ENCODE results near the gene ROR1.

The ROR1 gene

GRCh38 chr1:63859480-63860275 is 85.9 kb downstream of the ROR1 start:
- no peak for DNase-seq (ENCODE audit: low spot score)

- no peak for DNase-seq (ENCODE audit: low spot score)
These were observed 87.4 kb downstream of the ROR1 start for GRCh38 chr1:63861052-63861691.

DNA sequence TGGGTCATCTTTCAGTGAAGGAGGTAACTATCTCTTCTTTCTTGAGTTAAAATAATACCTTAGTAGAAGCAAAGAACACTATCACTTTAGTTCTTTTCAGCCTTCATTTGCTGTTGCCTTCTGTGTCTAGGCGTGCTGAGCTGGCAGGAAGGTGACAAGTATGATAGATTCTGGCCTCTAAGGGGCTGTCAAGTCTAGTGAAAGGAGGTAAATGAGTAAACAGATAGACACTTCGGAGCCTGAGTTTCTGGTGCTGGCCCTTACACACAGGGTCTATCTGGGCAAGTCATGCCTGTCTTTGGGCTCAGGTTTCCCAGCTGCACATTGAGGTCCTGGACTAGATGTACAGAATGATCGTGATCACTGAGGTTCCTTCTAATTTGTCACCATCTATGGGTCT is 89.3 kb downstream of the ROR1 start:
- no peak for DNase-seq (ENCODE audit: low spot score)

DNA sequence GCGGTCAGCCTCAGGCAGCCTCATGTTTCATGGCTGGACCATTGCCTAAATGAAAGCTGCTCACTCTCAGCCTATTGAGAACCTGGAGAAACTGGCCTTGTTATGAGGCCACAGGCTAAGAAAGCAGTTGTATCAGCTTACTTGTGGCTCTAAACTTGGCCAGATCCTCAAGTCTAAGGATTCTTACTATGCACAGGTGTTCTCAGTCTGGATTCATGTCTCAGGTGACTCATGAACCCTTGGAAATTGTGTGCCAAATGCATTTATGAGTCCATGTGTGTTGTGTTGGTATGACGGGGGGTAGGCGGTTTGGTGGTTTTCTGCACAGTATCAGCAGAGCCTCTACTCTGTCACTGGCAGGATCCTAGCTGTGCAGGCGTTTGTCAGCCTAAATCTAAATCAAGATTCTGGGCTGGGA is 90.4 kb downstream of the ROR1 start:
- DNase-seq (ENCODE audit: low spot score), result no peak

DNA sequence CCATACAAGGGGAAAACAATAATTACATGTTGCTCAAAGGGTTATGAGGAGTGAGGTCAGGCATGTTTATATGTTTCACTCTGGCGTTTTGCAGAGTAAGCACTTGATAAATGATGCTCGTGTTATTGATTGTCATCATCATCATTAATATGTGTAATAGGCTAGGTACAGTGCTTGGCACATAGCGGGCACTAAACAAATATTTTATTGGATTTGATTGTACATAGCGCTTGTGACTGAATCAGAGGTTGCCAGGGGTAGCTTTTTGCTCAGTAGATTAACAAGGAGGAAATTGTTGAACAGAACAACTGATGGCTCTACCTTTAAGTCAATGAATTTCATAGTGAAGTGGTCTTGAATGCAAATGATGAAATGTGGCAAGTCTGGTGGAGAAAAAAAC is 91.7 kb downstream of the ROR1 start:
- DNase-seq (ENCODE audit: low spot score), result no peak

DNA sequence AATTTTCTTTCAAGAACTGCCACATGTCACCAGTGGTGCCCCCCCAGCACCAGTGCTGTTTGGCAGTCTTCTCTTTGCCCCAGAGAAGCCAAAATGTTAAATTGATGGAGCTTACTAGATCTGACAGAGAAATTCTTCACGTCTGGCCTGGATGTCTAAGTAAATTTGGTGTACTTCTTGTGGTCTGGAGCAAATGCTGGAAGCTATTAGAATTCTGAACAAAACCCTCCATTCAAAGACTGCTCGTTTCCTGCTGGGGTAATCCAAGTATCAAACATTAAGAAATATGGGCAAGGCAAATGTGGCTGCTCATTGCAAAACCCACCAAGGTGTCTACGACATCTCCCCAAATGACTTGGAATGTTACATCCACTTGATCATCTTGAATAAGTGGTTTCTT is 92.3 kb downstream of the ROR1 start:
- no peak for DNase-seq (ENCODE audit: low spot score)

DNA sequence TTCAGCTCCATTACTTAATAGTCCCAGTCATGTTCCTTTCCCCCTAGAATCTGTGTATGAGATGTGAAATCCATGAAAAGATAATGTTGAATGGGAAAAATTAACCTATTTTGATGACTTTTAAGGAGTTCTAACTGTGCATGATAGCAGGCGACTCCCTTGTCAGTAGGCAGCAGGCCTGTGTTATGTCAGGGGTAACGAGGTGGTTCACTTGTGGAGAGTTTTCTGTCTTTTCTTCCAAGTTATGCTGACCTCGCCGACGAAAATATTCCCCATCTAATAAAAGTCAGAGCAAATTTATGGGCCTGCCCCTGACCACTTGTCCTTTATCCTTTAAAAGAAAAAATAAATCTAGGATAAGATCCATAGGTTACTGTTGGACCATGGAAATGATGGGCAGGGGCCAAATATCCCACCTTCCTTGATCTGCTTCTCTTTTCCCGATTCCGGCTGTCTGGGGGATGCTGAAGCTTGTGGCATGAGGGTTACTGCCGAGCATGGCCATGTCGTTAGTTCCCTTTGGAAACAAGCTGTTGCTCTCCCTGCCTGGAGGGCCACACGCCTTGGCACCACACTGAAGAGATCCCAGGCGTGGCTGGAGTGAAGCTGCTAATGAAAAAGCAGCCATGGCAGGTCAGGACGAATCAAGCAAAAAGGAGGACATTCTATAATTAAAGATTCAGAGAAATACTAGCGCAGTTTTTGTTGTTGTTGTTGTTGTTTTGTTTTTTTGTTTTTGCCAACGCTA is 93.8 kb downstream of the ROR1 start:
- DNase-seq (ENCODE audit: low spot score), result no peak

DNA sequence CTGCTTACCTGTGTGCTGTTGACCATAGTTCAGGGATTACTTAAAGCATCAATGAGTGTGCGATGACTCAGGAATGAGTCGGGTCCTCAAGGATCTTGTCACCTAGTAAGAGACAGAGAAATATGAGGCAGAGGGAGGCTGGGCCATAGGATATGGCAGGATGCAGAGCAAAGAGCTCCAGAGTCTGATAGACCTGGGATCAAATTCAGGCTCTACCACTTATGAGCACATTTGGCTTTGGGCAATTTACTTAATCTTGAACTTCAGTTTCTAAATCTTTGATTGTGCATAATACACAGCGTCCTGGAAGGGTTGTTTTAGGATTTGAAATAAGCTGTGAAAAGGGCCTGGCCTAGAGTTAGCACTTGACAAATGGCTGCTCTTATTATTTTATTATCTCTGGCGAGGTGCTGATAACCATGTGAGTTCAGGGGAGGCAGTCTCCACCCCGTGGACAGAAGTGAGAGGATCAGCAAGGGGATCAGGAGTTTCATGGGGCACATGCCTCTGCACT is 94.5 kb downstream of the ROR1 start:
- DNase-seq (ENCODE audit: low spot score), result no peak

- DNase-seq (ENCODE audit: low spot score), result no peak
These were observed 96.3 kb downstream of the ROR1 start for GRCh38 chr1:63870152-63870551.

GRCh38 chr1:63871463-63871862 is 97.6 kb downstream of the ROR1 start:
- DNase-seq (ENCODE audit: low spot score), result no peak

DNA sequence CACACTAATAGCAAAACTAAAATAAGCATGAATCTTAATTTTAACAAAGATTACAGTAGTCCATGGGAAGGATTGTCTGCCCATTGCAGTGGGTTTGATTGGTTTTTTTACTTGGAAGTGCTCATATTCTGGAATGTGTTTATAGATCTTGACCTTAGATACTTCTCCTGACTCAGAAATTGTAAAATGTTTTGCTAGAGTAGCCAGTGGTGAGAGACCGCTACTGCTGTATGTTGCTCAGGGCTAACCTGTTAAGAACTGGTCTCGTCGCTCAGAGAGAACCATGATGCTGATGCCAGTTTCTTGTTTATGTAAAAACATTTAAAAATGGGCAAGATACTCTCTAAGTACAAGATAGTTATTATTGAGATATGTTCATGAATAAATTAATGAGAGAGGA is 99.9 kb downstream of the ROR1 start:
- DNase-seq (ENCODE audit: low spot score), result no peak

DNA sequence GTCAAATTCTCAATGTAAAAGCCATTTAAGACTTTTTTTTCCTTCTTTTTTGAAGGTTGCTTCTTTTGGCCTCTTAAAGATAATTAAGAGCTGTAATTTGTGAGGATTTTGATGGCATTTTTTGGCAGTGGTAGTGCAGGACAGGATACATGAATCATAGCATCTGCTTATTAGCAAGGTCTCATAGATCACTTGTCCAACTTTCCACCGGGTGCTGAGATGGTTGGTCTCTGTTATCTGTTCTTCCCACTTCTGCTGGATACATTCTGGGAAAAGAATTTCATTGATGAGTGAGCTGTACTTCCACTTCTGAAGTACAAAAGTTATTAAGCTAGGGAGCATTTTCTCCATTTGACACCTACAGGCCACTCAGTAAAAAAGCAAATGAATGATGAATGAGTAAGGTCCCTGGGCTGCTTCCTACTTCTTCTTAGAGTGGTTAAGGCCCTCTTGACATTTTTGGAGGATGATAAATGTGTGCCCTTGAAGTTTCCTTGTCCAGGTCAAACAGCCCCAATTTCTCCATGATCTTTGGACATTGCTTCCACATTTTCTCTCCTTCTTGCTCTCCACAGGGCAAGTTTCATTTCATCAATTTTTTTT is 100.6 kb downstream of the ROR1 start:
- DNase-seq (ENCODE audit: low spot score), result no peak

GRCh38 chr1:63875636-63876035 is 101.8 kb downstream of the ROR1 start:
- no peak for DNase-seq (ENCODE audit: low spot score)

DNA sequence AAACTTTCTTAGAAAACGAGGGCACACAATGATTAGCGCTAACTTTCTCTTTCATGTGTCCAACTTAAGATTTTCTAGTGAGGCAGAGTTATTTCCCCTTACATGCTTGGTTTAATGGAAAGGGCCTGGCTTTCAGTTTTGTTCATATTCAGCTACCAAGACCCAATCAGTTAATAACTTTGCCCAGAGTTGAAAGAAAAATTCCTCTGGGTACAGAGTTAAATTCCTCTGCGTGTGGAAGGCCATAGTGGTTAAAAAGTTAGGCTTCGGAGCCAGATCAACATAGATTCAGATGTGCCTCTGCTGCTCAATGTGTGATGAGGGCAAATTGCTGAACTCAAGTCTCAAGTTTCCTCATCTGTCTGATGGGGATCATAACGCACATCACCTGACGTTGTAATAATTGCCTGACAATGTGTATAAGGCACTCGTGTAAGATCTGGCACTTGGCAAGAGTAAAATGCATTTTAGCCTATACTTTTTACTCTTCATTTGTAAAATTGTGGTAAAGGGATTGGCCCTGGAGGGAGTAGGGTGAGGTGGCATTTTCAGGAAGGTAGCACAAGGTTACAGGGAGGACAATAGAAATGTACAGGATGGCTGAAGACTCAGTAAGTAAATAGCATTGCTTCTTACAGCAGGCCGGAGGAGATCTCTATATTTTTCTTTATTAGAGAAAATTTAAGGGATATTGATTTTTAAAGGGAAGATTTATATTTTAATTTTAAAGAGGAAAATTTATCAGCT is 103.4 kb downstream of the ROR1 start:
- DNase-seq (ENCODE audit: low spot score), result no peak

- DNase-seq (ENCODE audit: low spot score), result peak; percentile 15
These were observed 104.0 kb downstream of the ROR1 start for GRCh38 chr1:63877816-63878215.

DNA sequence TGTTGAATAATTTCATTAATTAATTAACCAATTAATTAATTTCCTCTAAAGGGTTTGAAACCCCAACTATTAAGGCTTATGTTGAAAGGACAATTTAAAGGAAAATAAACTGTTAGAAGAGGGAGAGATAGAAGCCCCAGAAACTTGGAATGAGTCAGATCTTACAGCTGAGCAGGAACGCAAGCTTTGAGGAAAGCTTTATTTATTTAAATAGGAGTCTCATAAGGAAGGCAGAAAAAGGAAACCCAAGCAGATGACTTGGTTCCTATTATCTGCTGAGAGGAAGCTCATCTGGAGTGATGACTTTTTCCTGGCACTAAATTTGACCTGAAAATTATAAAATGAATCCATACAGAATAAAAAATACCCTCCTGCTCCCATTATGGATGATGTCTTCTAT is 105.1 kb downstream of the ROR1 start:
- no peak for DNase-seq (ENCODE audit: low spot score)

DNA sequence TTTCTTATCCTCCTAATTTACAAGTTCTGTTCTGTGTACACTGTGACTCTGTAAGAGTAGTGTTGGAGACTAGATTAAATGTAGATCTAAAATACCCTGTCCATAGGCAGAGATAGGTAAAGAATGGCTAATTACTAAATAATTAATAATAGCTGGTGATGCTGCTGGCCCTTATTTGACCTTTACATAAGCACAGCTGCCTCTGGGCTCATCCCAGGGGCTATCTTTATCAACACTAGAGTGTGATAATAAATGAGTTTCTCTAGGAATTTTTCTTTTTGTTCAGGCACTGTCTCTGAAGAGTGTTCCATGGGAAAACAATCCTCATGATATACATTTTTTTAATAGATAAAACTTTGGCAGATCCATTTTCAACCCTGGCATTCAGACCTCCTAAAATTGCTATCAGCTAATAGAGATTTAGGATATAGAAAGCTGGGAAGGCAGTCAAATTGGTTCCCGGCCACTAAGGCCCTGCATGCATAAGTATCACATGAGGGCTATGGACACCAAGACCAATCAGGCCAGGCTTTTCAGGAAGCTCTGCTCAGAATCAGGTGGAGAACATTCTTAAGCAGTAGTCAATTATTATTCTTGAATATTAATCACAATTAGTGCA is 107.2 kb downstream of the ROR1 start:
- no peak for DNase-seq (ENCODE audit: low spot score)

- no peak for DNase-seq (ENCODE audit: low spot score)
These were observed 108.4 kb downstream of the ROR1 start for GRCh38 chr1:63882048-63882704.

GRCh38 chr1:63883494-63884235 is 109.8 kb downstream of the ROR1 start:
- no peak for DNase-seq (ENCODE audit: low spot score)

- no peak for DNase-seq (ENCODE audit: low spot score)
These were observed 110.7 kb downstream of the ROR1 start for GRCh38 chr1:63884486-63884885.

Data from hepatic stellate cell (primary cell).